ENCODE measurements around the gene RRP36. TPM values are rescaled to one million over a fixed set of nuclear protein-coding genes. Genes with fewer than 3 reads are reported as not detected.

RRP36 gene
- polyA plus RNA-seq, 1 donor from 2014 or later: 79.2 TPM

DNA sequence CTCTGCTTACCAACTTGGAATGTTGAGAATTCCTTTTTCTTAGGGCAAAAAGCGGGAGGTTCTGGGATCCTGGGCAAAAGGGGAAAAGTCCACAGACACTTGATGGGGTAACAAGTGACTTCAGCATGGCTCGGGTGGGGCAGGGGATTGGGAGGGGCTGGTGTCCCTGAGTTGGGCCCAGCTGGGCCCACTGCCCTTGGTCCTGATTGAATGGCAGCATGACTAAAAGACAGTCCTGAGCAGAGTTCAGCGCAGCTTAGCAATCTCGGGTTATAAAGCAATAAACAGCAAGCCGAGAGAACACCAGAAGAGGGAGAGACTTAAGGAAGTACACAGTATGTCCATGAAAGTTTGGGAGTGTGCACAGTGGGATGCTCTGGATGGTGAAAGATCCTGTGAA is 31.5 kb upstream of the RRP36 start:
- H3K4me3 ChIP-seq (ENCODE audit: low read length): no peak overlapping the region
- no peaks in the 10 kb centered on the region for H4K20me1 ChIP-seq (ENCODE audit: insufficient read depth)
- no peaks in the 10 kb centered on the region for H3F3A ChIP-seq (ENCODE audit: insufficient read depth, low read length, poor library complexity, severe bottlenecking)
- no peaks in the 10 kb centered on the region for H3K9me2 ChIP-seq (ENCODE audit: insufficient read depth, low read length)
- no peak overlapping the region for H3K27ac ChIP-seq (ENCODE audit: low read length)
- H2AFZ ChIP-seq (ENCODE audit: low read depth, low read length): no peak overlapping the region
- no peaks in the 10 kb centered on the region for H3K36me3 ChIP-seq (ENCODE audit: insufficient read depth, low read length)
- no peaks in the 10 kb centered on the region for H3K27me3 ChIP-seq (ENCODE audit: insufficient read depth, low read depth, low read length)
- no peak overlapping the region for H3K4me2 ChIP-seq (ENCODE audit: low read length)
- H3K9me3 ChIP-seq (ENCODE audit: low read length): no peaks in the 10 kb centered on the region
- peaks cover 12% of the 10 kb centered on the region for H3K79me2 ChIP-seq (replicated peaks; ENCODE audit: insufficient read depth, low read length)
- no peak overlapping the region for H3K9ac ChIP-seq (ENCODE audit: low read length)
- no peak for TF ChIP-seq MXI1 (conservative IDR thresholded peaks at IDR 0.05; ENCODE audit: poor library complexity, severe bottlenecking)
- no peak for TF ChIP-seq SMC3 (conservative IDR thresholded peaks at IDR 0.05; ENCODE audit: poor library complexity)
- no peak for TF ChIP-seq RAD21 (conservative IDR thresholded peaks at IDR 0.05)
- TF ChIP-seq POLR2AphosphoS5 (IDR thresholded peaks at IDR 0.05): no peak

- Histone ChIP-seq H3K9ac (ENCODE audit: low read length) (no peak overlapping the region), H4K20me1 (ENCODE audit: insufficient read depth) (no peaks in the 10 kb centered on the region), H3K27me3 (ENCODE audit: insufficient read depth, low read depth, low read length) (no peaks in the 10 kb centered on the region), H3K4me2 (ENCODE audit: low read length) (no peak overlapping the region), H3K79me2 (replicated peaks; ENCODE audit: insufficient read depth, low read length) (no peaks in the 10 kb centered on the region), H3K9me2 (ENCODE audit: insufficient read depth, low read length) (no peaks in the 10 kb centered on the region), H3F3A (ENCODE audit: insufficient read depth, low read length, poor library complexity, severe bottlenecking) (no peaks in the 10 kb centered on the region), H2AFZ (ENCODE audit: low read depth, low read length) (no peak overlapping the region), H3K4me3 (ENCODE audit: low read length) (no peak overlapping the region), H3K9me3 (ENCODE audit: low read length) (no peaks in the 10 kb centered on the region), H3K36me3 (ENCODE audit: insufficient read depth, low read length) (no peaks in the 10 kb centered on the region), H3K27ac (ENCODE audit: low read length) (no peak overlapping the region)
- no peak for TF ChIP-seq MXI1 (conservative IDR thresholded peaks at IDR 0.05; ENCODE audit: poor library complexity, severe bottlenecking)
- TF ChIP-seq EP300 (conservative IDR thresholded peaks at IDR 0.05; ENCODE audit: poor library complexity, severe bottlenecking): no peak
- no peak for TF ChIP-seq EZH2 (IDR thresholded peaks at IDR 0.05; ENCODE audit: borderline replicate concordance, insufficient read depth, low read length, poor library complexity, severe bottlenecking)
- TF ChIP-seq CTCF (IDR thresholded peaks at IDR 0.05; ENCODE audit: poor library complexity, severe bottlenecking): no peak
- TF ChIP-seq SMC3 (conservative IDR thresholded peaks at IDR 0.05; ENCODE audit: poor library complexity): no peak
- TF ChIP-seq POLR2AphosphoS5 (IDR thresholded peaks at IDR 0.05): no peak
- TF ChIP-seq REST (IDR thresholded peaks at IDR 0.05; ENCODE audit: borderline replicate concordance): no peak
- no peak for TF ChIP-seq TAF1 (IDR thresholded peaks at IDR 0.05; ENCODE audit: low read depth)
- no peak for TF ChIP-seq RAD21 (conservative IDR thresholded peaks at IDR 0.05)
These were observed 28.0 kb upstream of the RRP36 start for GRCh38 chr6:42993445-42993844.

- Histone ChIP-seq H3K9me3 (ENCODE audit: low read length) (no peaks in the 10 kb centered on the region), H3K4me2 (ENCODE audit: low read length) (no peak overlapping the region), H3K4me3 (ENCODE audit: low read length) (no peak overlapping the region), H3K79me2 (replicated peaks; ENCODE audit: insufficient read depth, low read length) (no peaks in the 10 kb centered on the region), H3K9me2 (ENCODE audit: insufficient read depth, low read length) (no peaks in the 10 kb centered on the region), H3K27me3 (ENCODE audit: insufficient read depth, low read depth, low read length) (no peaks in the 10 kb centered on the region), H3K27ac (ENCODE audit: low read length) (no peak overlapping the region), H2AFZ (ENCODE audit: low read depth, low read length) (no peak overlapping the region), H3K9ac (ENCODE audit: low read length) (no peak overlapping the region), H3F3A (ENCODE audit: insufficient read depth, low read length, poor library complexity, severe bottlenecking) (no peaks in the 10 kb centered on the region), H3K36me3 (ENCODE audit: insufficient read depth, low read length) (no peaks in the 10 kb centered on the region), H4K20me1 (ENCODE audit: insufficient read depth) (no peaks in the 10 kb centered on the region)
- TF ChIP-seq RAD21 (conservative IDR thresholded peaks at IDR 0.05) (no peak), POLR2AphosphoS5 (IDR thresholded peaks at IDR 0.05) (no peak), EP300 (conservative IDR thresholded peaks at IDR 0.05; ENCODE audit: poor library complexity, severe bottlenecking) (no peak), EZH2 (IDR thresholded peaks at IDR 0.05; ENCODE audit: borderline replicate concordance, insufficient read depth, low read length, poor library complexity, severe bottlenecking) (no peak), CTCF (IDR thresholded peaks at IDR 0.05; ENCODE audit: poor library complexity, severe bottlenecking) (no peak), TAF1 (IDR thresholded peaks at IDR 0.05; ENCODE audit: low read depth) (no peak), MXI1 (conservative IDR thresholded peaks at IDR 0.05; ENCODE audit: poor library complexity, severe bottlenecking) (no peak), SMC3 (conservative IDR thresholded peaks at IDR 0.05; ENCODE audit: poor library complexity) (no peak), REST (IDR thresholded peaks at IDR 0.05; ENCODE audit: borderline replicate concordance) (no peak)
These were observed 24.9 kb upstream of the RRP36 start for GRCh38 chr6:42996513-42996912.

Measured in neural cell (in vitro differentiated cells).